ENCODE measurements around the gene C15orf40. TPM values are rescaled to one million over a fixed set of nuclear protein-coding genes. Genes with fewer than 3 reads are reported as not detected.
A peak's percentile ranks its signal among the peaks of the same experiment; 100 is the strongest.

The C15orf40 gene
- total and polyA plus RNA-seq, 2 of the 13 experiments (the other 11 are each of a cell fraction or from before 2014, with no cell fraction given) = 24.0 to 26.3 TPM

DNA sequence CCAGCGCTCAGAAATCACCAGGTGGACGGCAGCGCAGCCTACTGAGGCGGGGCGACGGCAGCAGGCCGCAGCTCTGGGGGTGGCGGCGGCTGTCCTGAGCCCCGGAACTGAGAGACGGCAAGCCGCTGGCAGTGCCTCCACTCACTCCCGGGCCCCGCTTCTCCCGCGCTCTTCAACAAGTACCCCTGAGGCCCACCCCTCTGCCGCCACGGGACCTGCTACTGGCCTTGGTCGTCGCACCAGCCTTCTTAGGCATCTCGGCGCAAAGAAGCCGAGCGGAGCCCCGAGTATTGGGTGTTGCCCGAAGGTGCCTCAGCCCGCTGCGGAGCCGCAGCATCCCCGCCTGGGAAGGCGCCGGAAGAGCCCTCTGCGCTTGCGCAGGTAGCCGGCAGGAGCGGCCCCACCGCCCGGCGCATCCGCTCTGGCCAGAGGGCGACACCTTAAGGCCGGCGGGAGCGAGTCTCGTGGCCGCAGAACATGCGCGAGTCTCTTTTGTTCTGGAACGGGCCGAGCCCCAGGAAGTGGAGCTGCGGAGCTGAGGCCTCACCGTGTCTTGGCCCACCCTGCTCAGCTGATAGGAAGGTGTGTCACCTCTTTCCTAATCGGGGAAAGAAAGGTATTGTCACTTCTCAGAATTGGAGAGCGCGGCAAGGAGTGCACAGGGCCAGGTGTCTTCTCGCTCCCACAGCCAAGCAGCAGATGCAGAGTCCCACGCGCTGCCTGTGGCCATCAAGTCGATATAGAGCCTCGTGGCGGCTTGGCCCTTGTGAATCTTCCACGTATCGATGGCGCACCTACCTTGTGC lies at the start of gene C15orf40 (continued):
- TF ChIP-seq ZNF839 (CRISPR knock-in tag; IDR thresholded peaks at IDR 0.05; ENCODE audit: borderline replicate concordance) = no peak
- peak; percentile 42; the same call in 1 of the 2 replicates for TF ChIP-seq FOXP4 (CRISPR knock-in tag; IDR thresholded peaks at IDR 0.05)
- TF ChIP-seq ZNF350 (CRISPR knock-in tag; IDR thresholded peaks at IDR 0.05; ENCODE audit: borderline replicate concordance, low read depth) = peak; percentile 93; the same call in 1 of the 2 replicates
- peak; percentile 51; the same call in 1 of the 2 replicates for TF ChIP-seq DZIP1 (CRISPR knock-in tag; IDR thresholded peaks at IDR 0.05)
- TF ChIP-seq, protein P1, sequence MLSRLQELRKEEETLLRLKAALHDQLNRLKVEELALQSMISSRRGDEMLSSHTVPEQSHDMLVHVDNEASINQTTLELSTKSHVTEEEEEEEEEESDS (CRISPR knock-in tag; IDR thresholded peaks at IDR 0.05; ENCODE audit: borderline replicate concordance) = no peak
- TF ChIP-seq ZNF552 (CRISPR knock-in tag; IDR thresholded peaks at IDR 0.05; ENCODE audit: borderline replicate concordance) = no peak
- no peak for TF ChIP-seq ZNF260 (CRISPR knock-in tag; IDR thresholded peaks at IDR 0.05; ENCODE audit: borderline replicate concordance, low read depth)
- TF ChIP-seq HNF4A (CRISPR knock-in tag; IDR thresholded peaks at IDR 0.05) = no peak
- TF ChIP-seq ZNF577 (CRISPR knock-in tag; IDR thresholded peaks at IDR 0.05; ENCODE audit: borderline replicate concordance, low read depth) = no peak
- peak; percentile 51; the same call in 1 of the 2 replicates for TF ChIP-seq ZBTB7B (CRISPR knock-in tag; IDR thresholded peaks at IDR 0.05)
- peak; percentile 88; the same call in 1 of the 2 replicates for TF ChIP-seq REL (CRISPR knock-in tag; conservative IDR thresholded peaks at IDR 0.05)
- TF ChIP-seq ZNF383 (CRISPR knock-in tag; IDR thresholded peaks at IDR 0.05; ENCODE audit: borderline replicate concordance) = no peak
- TF ChIP-seq JUNB (CRISPR knock-in tag; IDR thresholded peaks at IDR 0.05; ENCODE audit: borderline replicate concordance) = no peak
- no peak for TF ChIP-seq ZSCAN29 (CRISPR knock-in tag; conservative IDR thresholded peaks at IDR 0.05)
- TF ChIP-seq ZNF512 (CRISPR knock-in tag; IDR thresholded peaks at IDR 0.05) = no peak
- TF ChIP-seq, protein P2, sequence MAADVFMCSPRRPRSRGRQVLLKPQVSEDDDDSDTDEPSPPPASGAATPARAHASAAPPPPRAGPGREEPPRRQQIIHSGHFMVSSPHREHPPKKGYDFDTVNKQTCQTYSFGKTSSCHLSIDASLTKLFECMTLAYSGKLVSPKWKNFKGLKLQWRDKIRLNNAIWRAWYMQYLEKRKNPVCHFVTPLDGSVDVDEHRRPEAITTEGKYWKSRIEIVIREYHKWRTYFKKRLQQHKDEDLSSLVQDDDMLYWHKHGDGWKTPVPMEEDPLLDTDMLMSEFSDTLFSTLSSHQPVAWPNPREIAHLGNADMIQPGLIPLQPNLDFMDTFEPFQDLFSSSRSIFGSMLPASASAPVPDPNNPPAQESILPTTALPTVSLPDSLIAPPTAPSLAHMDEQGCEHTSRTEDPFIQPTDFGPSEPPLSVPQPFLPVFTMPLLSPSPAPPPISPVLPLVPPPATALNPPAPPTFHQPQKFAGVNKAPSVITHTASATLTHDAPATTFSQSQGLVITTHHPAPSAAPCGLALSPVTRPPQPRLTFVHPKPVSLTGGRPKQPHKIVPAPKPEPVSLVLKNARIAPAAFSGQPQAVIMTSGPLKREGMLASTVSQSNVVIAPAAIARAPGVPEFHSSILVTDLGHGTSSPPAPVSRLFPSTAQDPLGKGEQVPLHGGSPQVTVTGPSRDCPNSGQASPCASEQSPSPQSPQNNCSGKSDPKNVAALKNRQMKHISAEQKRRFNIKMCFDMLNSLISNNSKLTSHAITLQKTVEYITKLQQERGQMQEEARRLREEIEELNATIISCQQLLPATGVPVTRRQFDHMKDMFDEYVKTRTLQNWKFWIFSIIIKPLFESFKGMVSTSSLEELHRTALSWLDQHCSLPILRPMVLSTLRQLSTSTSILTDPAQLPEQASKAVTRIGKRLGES (CRISPR knock-in tag; IDR thresholded peaks at IDR 0.05; ENCODE audit: borderline replicate concordance) = 0 out of 2 replicates have a peak, but pooled peaks have one; percentile 20
- TF ChIP-seq RFX5 (IDR thresholded peaks at IDR 0.05; ENCODE audit: low read depth, low read length) = no peak

Measured in HepG2 (cell line).